ENCODE measurements around the gene SFT2D1.

The SFT2D1 gene

DNA sequence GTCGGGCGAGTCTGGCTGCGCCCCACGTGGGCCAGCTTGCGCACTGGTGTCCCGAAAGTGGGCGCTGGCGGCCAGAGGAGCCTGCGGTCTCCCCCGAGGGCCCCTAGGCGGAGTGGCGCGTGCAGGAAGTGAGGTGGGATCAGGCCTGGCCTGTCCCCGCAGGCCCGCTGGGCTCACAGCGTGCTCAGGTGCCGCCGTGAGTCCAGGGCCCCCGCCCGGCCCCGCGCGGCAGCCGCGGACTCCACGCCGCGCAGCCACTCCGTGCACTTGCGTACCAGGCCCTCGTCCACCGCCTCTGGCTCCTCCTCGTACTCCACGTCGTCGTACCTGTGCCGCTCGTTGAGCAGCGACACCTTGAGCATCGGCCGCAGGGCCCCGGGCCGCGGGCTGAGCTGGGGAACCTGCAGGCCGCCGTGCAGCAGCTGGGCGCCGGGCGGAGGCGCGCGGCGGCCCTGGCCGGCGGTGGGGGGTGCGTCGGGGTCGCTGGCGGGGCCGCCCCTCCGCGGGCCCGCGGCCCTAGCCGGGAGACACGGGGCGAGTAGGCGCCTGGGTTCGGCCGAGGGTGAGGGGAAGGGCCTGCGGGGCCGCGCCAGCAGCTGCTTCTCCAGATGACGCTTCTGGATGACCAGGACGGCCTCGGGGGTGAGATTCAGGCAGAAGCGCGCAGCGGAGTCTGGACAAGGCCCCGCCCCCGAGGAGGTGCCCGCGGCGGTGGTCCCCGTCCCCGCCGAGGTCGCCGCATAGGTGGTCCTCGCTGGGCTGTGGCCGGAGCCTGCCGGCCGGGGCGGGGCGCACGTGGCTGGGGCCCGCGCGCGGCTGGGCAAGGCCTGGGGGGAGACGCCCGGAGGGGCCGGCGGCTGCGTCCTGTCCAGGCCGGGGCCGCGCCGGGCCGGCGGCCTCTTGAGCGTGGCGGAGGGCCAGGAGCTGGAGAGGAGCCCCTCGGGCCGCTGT, 35.0 kb downstream of the SFT2D1 start:
- DNase-seq (ENCODE audit: low read depth) = no peak

DNA sequence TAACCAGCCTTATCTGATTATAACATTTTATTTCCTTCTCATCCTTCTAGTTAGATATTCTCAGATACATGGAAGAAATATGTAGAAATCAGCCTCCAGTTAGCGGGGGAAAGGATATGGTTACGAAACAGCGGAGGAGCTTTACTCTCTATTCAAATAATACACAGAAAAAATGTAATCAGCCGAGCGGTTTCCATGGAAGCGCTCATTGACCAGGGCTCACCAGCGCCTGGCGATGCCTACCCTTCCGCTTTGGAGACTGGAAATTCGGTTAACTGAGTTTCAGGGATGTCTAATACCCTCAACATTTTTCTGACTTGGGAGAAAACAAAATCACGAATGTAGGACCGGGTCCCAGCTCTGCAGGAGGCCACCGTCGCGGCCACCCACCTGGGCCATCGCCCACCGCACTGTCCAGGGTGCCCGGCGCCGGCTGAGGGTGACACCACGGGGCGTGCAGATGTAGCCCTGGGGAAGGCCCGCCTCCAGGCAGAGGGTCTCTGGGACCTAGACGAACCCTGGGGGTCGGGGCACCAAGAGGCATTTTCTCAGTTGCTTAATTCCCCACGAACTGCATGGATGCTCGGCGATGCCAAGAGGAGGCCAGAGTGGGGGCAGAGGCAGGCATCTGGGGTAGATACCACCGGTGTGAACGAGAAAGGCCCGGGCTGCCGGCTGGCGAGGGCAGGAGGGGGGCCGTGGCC, 35.8 kb downstream of the SFT2D1 start:
- no peak for DNase-seq (ENCODE audit: low read depth)

DNA sequence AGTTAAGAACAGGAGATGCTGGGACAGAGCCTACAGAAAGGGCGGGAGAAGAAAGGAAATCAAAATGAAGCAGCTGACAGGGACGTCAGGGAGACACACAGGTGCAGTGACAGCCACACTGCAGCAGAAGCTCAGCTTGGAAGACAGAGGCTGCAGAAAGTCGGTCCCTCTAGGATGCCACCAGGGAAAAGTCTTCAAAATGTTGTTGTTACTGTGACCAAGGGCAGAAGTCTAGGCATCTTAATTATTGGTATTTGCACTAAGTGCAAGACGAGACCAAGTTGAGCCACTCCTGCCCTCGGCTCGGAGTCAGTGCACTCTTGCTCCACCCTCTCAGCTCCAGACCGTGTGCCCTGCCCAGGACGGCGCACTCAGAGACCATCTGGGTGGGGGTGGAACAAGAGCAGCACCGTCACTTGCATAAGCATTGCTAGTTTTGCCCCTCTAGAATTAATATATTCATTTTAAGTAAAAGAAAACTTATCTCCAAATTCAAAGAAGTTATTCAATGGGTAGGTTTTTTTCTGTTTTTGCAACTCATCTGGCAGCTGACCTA, 36.7 kb downstream of the SFT2D1 start:
- DNase-seq (ENCODE audit: low read depth) = no peak

DNA sequence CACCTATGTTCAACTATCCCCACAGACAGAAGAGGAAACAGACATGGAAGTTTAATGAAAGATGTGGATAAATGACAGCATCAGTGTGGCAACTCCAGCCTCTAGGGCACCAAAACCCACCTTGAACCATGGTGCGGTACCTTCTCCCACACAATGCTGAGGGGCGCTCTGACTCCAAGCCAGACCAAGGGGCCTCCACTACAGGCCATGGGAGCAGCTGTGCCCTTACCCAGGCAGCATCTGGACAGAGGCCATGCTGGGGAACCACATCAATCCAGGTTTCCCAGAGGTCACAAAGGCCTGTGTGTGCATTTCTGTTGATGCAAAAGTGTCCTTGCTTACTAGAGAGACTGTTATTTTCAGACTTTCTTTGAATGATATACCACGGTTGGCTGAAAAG, 38.2 kb downstream of the SFT2D1 start:
- DNase-seq (ENCODE audit: low read depth) = no peak

DNA sequence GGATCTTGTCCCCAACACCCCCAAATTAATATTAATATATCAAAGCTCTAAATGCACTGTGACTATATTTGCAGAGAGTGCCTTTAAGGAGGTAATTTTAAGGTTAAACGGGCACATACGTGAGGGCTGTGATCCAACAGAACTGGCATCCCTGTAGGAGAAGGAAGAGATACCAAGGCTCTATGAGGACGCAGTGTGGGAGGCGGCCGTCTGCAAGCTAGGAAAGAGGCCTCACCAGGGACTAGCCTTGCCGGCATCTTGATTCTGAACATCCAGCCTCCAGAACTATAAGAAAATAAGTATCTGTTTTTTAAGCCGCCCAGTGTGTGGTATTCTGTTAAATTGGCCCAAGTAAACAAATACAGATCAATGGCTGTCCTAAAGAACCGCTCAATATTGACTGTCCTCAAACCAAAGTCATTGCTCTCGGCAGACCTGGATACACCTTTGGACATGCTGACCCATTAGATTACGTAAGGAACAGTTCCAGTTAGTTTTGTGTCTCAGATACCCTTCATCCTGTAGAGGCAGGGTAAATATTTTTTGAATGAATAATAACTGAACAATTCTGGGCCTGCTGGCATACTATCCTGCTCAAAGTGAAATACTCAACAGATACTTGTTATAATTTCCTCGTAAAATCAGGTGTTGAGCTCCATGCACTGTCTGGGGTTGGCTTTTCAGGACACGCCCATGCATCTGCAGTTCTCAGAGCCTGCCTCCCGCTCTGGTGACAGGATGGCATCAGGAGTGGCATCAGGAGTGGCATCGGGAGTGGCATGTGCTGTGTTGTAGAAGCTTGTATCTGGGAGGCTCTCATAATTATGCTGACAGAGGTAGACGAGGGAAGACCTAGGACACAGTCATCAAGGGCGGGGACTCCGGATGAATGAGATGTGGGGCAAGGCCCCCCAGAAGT, 40.5 kb downstream of the SFT2D1 start:
- no peak for DNase-seq (ENCODE audit: low read depth)

DNA sequence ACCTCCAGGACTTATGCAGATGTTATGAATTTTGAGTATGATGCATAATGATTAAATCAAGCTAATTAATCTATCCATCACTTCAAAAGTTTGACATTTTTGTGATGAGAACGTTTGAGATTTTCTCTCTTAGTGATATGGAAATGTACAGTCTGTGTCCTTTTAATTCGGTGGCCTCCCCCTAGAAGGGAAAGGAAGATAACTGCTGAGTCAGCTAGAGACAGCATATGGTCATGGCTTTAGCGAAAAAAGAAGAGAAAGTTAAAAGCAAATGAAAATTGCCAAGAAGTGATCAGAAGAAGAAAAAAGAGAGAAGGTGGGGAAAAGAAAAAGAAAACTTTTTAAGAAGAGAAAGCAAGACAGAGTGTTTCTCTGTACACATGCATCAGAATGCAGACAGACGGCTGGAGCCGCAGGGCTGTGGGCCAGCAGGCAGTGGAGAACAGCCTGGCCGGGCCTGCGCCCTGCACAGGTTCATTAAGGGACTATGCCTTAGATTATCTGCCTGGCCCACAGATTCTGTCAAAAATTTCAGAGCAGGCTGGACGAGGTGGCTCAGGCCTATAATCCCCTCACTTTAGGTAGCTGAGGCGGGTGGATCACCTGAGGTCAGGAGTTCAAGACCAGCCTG, 41.9 kb downstream of the SFT2D1 start:
- DNase-seq (ENCODE audit: low read depth) = no peak

DNA sequence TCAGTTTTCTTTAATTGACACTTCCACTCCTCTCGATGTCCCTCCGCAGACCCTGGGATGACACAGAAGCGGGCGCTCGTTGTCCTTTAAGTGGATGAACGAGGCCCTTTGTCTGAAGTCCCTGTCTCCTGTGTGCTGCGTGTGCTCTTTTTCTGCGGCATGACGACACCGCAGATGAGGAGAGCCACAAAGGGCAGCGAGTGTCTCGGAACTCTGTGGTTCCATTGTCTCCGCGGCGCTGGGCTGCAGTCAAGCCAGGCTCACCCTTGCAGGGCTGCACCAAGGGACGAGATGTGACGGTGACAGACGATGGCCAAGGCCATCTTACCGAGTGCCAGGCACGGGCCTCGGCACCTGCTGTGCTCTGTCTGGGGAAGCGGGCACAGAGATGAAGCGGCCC, 44.7 kb downstream of the SFT2D1 start:
- DNase-seq (ENCODE audit: low read depth) = no peak

DNA sequence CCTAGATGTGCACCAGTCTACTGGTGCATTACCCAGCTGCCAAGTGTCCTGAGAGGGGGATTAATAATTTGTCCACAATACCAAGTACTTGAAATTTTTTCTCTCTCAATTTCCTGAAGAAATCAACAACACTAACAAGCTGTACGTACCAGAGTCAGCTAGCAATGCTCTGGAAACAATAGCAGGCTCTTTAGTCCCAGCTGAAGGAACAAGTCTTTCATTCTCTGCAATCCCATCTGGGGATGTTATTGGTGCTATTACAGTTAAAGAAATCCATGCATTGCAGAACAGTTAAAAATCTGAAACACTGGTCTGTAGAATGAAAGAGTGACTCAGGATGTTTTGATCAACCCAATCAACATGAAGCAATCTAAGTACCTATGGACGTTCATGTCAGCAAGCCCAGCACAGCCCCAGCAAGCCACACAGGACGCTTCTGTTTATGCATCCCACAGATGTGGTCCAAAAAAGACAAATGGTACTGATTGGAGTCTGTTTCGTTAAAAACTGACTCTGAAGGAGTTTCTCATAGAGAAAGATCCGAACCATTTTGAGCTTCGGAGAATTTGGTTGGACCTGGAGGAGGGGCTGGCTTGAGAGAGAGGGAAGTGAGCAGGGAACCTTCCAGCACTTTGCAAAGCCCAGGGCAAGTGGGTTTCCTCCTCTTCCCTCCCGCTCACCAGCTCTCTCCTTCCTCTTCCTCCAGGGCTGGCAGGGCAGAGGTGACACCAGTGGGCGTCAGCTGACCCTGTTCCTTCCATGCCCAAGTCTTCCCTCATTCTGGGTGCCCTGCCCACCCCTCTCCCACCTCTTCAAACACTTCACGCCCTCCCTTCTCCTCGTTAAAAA, 46.1 kb downstream of the SFT2D1 start:
- no peak for DNase-seq (ENCODE audit: low read depth)

DNA sequence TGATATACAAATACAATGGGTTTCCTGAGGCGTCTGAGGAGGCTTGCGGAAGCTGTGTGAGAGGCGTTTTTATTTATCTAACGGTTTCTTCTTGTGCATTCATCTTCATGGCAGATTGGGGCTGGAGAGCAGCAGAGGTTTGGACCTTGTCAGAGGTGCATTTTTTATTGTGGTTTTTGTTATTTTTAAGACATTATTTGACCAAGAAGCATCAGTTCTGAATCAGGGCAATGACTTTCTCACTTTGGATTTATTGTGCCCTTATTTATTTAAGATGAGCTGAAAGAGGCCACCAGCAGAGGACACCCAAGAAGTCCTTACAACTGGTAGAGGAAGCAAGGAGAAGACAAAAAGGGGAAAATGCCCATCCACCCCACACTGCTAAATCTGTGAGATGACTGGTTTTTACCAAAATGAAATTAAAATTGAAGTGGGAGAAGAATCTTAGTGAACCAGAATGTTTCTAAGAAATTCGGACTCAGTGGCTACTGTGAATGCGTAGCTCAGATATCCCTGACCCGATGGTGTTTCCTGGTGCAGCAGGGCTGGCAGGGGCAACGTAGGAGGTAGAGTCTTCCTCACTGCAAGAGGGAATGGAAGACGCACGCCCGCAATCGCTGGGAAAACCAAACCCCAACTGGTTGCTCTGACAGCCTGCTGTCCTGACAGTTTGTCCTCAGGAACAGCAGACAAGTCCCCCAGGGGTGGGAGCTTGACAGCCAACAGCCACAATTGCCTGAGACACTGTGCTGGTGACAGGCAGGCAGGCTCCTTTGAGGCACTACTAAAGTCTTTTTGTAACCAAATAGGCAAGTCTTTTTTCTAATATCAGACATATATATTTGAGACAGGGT, 48.4 kb downstream of the SFT2D1 start:
- no peak for DNase-seq (ENCODE audit: low read depth)

DNA sequence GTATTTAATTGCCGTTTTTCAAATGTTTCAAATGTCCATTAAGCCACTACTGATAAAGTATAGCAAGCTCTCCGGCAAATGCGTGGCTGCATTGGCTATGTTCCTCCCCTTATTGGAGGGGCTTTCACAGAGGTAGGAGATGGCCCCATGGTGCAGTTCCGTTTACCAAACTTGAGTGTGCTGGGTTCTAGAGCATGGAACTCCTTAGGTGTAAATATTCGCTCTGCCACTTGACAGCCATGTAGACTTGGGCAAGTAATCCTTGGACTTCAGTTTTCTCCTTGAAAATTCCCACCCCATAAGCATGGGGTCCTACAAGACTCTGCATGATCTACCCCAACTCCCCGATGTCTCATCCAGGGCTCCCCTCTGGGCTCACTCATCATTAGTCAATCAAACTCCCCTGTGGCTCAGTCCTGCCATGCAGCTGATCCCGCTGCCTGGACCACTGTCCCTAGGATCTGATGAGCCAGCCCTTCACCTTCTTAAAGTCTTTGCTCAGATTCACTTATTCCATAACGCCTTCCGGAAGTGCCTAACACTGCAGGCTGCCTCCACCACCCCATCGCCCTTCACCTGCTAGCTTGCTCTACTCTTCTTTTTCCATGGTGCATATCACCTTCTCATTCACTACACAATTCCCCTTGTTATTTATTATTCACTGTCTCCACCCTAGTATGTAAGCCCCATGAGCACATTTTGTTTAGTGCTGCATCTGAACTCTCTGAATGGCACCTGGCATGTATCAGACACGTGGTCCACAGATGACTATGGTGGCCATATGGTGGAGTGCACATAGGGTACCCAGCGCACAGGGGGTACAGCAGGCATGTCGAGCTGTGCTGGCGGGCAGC, 52.9 kb downstream of the SFT2D1 start:
- DNase-seq (ENCODE audit: low read depth) = no peak

DNA sequence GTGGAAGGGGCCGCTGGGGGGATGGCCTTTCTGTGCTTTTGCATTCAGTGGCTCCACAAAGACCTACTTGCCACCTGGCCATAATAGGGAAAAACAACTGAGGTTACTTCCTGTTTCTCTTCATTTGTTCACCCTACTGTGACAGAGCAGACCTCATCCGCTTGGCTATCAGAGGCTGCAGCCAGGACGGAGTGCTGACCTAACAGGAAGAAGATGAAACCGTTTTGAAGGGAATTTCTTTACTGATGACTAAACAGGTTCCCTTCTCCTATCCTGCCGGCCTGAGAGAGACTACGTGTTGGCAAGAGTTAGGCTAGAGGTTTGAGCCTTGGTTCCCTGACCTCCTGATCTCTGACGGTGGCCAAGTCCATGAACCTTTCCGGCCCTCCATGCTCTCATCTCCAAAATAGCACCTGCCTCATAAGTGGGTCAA, 55.5 kb downstream of the SFT2D1 start:
- DNase-seq (ENCODE audit: low read depth) = no peak

DNA sequence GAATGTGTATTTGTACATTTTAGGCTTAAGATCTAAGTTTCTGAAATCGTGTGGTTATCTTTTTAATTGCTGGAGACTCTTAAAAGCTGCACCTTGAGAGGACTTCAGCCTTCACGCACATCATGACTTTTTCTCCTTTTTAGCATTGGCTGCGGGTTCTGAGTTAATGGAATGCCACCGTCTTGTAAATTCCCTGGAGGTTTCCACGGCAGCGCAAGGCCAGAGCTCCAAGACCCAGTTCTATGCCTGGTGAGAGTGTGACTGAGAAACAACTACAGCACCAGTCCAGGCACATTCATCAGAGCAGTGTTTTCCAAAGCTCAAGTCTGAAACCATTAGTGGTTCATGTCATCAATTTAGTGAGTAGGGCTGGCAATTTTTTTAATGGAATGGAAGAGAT, 57.1 kb downstream of the SFT2D1 start:
- DNase-seq (ENCODE audit: low read depth) = no peak

DNA sequence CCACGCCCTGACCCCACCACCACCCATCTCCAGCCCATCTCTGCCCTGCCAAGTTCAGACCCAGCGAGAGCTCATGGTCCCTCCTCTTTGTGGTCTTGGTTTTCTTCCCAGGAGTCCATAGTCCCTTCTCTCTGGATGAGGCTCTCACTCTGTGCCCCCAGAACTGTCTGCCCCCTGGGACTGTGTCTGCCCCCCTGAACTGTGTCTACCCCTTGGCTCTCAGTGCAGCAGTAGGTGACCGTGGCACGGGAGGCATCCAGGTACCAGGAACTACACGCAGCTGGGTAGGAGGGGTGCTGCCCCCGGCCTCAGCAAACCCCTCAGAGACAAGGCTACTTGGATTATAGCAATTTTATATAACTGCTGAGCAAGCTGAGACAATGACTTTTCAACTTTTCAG, 57.7 kb downstream of the SFT2D1 start:
- DNase-seq (ENCODE audit: low read depth) = no peak

DNA sequence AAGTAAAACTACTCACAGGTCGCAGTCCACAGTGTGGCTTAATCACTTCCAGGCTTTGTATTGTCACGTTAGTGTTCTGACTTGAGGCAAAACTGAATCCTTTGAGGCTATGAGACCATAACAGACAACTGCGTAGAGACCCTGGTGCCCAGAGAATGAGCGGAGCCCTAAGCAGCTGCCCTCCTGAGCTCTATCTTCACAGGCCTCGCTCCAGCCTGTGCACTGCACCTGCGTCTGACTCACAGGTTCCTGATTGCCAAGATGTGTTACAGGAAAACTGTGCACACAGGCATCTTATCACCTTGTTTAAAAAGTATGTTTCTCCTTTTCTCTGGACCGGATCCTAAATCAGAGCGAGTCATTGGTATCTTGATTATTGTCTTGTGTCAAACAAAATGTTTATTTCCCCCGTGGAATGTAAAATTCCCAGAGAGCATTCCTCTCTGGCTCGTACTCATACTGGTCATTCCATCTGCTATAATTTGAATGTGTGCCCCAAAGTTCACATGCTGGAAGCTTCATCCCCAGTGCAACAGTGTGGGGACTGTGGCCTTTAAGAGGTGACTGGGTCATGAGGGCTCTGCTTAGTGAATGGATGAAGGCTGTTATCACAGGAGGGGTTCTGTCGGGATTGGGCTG, 59.8 kb downstream of the SFT2D1 start:
- no peak for DNase-seq (ENCODE audit: low read depth)

DNA sequence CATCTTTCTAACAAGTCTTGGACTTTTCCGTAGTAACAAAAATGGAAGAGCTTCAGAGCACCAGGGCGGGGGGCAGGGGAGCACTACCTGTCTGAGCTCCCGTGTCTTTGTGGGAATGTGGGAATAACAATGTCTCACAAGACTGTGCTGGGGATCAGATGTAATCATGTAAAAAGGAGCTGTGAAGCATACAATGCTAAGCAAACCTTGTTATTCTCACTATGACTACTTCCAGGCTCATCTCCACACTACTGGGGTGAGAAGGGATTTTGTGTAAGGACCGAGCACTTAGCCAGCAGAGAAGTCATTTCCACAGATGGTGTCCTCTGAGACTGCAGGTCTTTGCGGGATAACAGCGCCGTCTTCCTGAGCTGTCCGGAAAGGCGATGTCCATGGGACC, 61.2 kb downstream of the SFT2D1 start:
- no peak for DNase-seq (ENCODE audit: low read depth)

DNA sequence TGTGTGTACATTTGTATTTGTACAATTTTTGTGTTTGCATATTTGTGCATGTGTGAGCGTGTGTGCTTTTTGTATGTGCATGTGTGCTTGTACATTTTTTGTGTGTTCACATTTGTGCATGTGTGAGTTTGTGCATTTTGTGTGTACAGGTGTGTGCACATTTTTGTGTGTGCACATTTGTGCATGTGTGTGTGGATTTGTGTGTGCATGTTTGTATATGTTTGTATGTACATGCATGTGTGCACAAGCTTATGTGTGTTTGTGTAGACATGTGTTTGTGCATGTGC, 63.0 kb downstream of the SFT2D1 start:
- no peak for DNase-seq (ENCODE audit: low read depth)

DNA sequence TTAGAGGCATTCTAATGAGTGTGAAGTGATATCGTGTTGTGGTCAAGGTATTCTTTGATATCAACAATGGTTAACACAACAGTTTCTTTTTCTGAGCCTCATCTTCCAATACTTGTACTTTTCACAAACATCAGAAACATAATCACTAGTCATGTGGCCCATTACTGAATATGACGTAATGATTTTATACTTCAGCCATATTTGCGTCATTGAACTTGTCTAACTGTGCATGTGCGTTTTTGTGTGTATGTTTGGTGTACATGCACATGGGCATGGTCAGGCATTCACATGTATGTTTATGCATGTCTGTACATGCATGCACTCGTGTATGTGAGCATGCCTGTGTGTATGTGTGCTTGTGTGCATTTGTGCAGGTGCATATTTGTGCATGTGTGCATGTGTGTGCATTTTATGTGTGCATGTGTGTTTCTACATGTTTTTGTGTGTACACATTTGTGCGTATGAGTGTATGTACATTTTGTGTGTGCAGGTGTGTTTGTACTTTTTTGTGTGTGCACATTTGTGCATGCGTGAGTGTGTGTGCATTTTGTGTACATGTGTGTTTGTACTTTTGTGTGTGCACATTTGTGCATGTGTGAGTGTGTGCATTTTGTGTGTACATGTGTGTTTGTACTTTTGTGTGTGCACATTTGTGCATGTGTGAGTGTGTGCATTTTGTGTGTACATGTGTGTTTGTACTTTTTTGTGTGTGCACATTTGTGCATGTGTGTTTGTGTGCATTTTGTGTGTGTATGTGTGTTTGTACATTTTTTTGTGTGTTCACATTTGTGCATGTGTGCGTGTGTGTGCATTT, 63.6 kb downstream of the SFT2D1 start:
- no peak for DNase-seq (ENCODE audit: low read depth)

Measured in fibroblast of the conjunctiva (primary cell).